Keratinocyte (primary cell): Measurements from ENCODE around the gene PDCD6IP. TPM values are rescaled to one million over a fixed set of nuclear protein-coding genes. Genes with fewer than 3 reads are reported as not detected.
A peak's percentile ranks its signal among the peaks of the same experiment; 100 is the strongest.

ENCODE experiments used
- DNase-seq: peaks from one replicate; pipeline ENCODE4 v3.0.0-alpha.2; 2011; ENCODE audit warnings: low read depth, missing footprints, low spot score
- FAIRE-seq: peaks from 2 replicates; lab custom pipeline; 2011; peaks lifted over from hg19 to GRCh38; lab: Jason Lieb, UNC
- H2AFZ ChIP-seq: 2 replicates; pipeline ENCODE4 v1.6.0; 2012; ENCODE audit warnings: low read length, control low read depth, inconsistent platforms; ENCODE audit not compliant: control insufficient read depth
- H3K27ac ChIP-seq: 2 replicates; pipeline ENCODE4 v1.5.1; 2011; ENCODE audit warnings: low read length; ENCODE audit not compliant: control insufficient read depth, insufficient read depth
- H3K27me3 ChIP-seq: 3 replicates; pipeline ENCODE4 v1.6.0; 2011; ENCODE audit warnings: low read length; ENCODE audit not compliant: control insufficient read depth, insufficient read depth; ENCODE audit errors: extremely low read depth
- H3K36me3 ChIP-seq, 2 experiments: 2 replicates in 1 of 2; 3 replicates in 1 of 2; pipeline ENCODE4 v1.5.1; 2011; ENCODE audit warnings: low read length in 2 of 2, mild to moderate bottlenecking in 1 of 2; ENCODE audit not compliant: control insufficient read depth in 2 of 2, insufficient read depth in 2 of 2; ENCODE audit errors: extremely low read depth in 1 of 2
- H3K4me1 ChIP-seq: 3 replicates; pipeline ENCODE4 v1.5.1; 2011; ENCODE audit warnings: low read length; ENCODE audit not compliant: control insufficient read depth, insufficient read depth; ENCODE audit errors: extremely low read depth
- H3K4me2 ChIP-seq: 3 replicates; pipeline ENCODE4 v1.6.0; 2011; ENCODE audit warnings: low read depth, low read length; ENCODE audit not compliant: control insufficient read depth, insufficient read depth; ENCODE audit errors: extremely low read depth
- H3K4me3 ChIP-seq, 3 experiments: fragments of 200-600 bp in 1 of 3; sonication (generic) in 1 of 3; 2 replicates in 2 of 3; 3 replicates in 1 of 3; pipeline ENCODE4 v1.5.1; 2011 to 2016; ENCODE audit warnings: low read length in 3 of 3, mild to moderate bottlenecking in 3 of 3, control low read depth in 2 of 3, inconsistent platforms in 1 of 3, low read depth in 1 of 3, mixed read lengths in 1 of 3, mixed run types in 1 of 3, moderate library complexity in 1 of 3; ENCODE audit not compliant: control insufficient read depth in 2 of 3, insufficient read depth in 2 of 3; ENCODE audit errors: extremely low read depth in 1 of 3
- H3K79me2 ChIP-seq: 2 replicates; pipeline ENCODE4 v1.6.0; 2012; ENCODE audit warnings: low read length; ENCODE audit not compliant: control insufficient read depth, insufficient read depth
- H3K9ac ChIP-seq: 3 replicates; pipeline ENCODE4 v1.6.0; 2011; ENCODE audit warnings: low read length; ENCODE audit not compliant: control insufficient read depth, insufficient read depth; ENCODE audit errors: extremely low read depth
- H3K9me1 ChIP-seq: 3 replicates; pipeline ENCODE4 v1.6.0; 2011; ENCODE audit warnings: low read length; ENCODE audit not compliant: control insufficient read depth, insufficient read depth; ENCODE audit errors: extremely low read depth
- H3K9me3 ChIP-seq: 2 replicates; pipeline ENCODE4 v1.5.1; 2012; ENCODE audit warnings: low read depth, low read length; ENCODE audit not compliant: control insufficient read depth
- H4K20me1 ChIP-seq: 3 replicates; pipeline ENCODE4 v1.6.0; 2011; ENCODE audit warnings: low read length; ENCODE audit not compliant: control insufficient read depth, insufficient read depth; ENCODE audit errors: extremely low read depth
- EZH2 ChIP-seq: IDR thresholded peaks from one replicate; pipeline ENCODE4 v1.6.1; 2012; ENCODE audit warnings: inconsistent platforms, mild to moderate bottlenecking, low read length, moderate library complexity
- dilution Hi-C: fragments of 300-500 bp; cut with MboI; formaldehyde crosslinking; loops from one replicate; pipeline ENCODE4 v1.7.0; 2020; ENCODE audit warnings: low sequenced_read_pairs; ENCODE audit not compliant: extremely low pct_ligation_motif_present
- polyA plus RNA-seq, 5 experiments: library from polyadenylated mRNA; depleted of rRNA in 3 of 5; stranded (reverse) in 3 of 5; stranded (forward) in 1 of 5; unstranded in 1 of 5; fragments of >200 nt; gene quantifications; 1 replicate in 1 of 5; 2 replicates in 3 of 5; 3 replicates in 1 of 5; pipeline versions ENCODE4 v1.2.1 to v1.2.3, GENCODE V29; 2011 to 2012; ENCODE audit warnings: missing spikeins in 2 of 5, low read depth in 1 of 5, low replicate concordance in 1 of 5
- TF ChIP-seq, protein P1 (sequence below), 3 experiments: IDR thresholded peaks in 1 of 3; conservative IDR thresholded peaks in 1 of 3; optimal IDR thresholded peaks in 1 of 3; 2 replicates in 2 of 3; 3 replicates in 1 of 3; pipeline versions ENCODE3 to v1.5.1; 2011; ENCODE audit warnings: low read length in 3 of 3, mild to moderate bottlenecking in 3 of 3, moderate library complexity in 2 of 3, control low read depth in 1 of 3, inconsistent platforms in 1 of 3; ENCODE audit not compliant: insufficient read depth in 2 of 3; ENCODE audit errors: extremely low read depth in 1 of 3

Gene PDCD6IP
- polyA plus RNA-seq, 1 donor (not counting 4 experiments of a cell fraction or from before 2014, with no cell fraction given): 183 TPM

DNA sequence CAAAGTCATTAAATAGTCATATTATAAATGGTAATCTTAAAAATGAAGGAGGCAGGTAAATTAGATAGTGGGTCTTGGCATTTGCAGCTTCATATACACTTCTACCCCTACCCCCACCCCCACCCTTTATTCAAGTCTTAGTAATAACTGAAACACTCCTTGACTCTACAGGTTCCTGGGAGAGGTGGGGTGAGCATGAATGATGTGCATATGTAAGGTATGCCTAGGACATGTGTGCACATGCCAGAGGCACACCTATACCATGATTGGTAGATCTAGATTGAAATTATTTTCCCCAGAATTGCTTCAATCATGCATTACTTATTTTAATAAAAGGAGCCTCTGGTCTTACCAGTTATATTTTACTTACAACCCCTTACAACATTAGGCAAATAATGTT lies 40.1 kb upstream of the PDCD6IP start:
- Histone ChIP-seq H3K4me1 (peaks cover 8% of the 10 kb centered on the region), H3K9me3 (peaks cover 4% of the 10 kb centered on the region), H3K4me2 (peak overlapping the region; percentile 47), H3K9ac (peak overlapping the region; percentile 56), H3K27me3 (no peaks in the 10 kb centered on the region), H3K9me1 (no peaks in the 10 kb centered on the region), H3K79me2 (no peaks in the 10 kb centered on the region), H3K4me3 (peak overlapping the region in 1 of 3 experiments; percentile 21), H3K27ac (peak overlapping the region; percentile 93), H2AFZ (peak overlapping the region; percentile 97), H4K20me1 (no peaks in the 10 kb centered on the region), H3K36me3 (no peaks in the 10 kb centered on the region)
- no peak for FAIRE-seq
- peak; percentile 86 for DNase-seq
- dilution Hi-C loops: no loop called here
- TF ChIP-seq, protein P1, sequence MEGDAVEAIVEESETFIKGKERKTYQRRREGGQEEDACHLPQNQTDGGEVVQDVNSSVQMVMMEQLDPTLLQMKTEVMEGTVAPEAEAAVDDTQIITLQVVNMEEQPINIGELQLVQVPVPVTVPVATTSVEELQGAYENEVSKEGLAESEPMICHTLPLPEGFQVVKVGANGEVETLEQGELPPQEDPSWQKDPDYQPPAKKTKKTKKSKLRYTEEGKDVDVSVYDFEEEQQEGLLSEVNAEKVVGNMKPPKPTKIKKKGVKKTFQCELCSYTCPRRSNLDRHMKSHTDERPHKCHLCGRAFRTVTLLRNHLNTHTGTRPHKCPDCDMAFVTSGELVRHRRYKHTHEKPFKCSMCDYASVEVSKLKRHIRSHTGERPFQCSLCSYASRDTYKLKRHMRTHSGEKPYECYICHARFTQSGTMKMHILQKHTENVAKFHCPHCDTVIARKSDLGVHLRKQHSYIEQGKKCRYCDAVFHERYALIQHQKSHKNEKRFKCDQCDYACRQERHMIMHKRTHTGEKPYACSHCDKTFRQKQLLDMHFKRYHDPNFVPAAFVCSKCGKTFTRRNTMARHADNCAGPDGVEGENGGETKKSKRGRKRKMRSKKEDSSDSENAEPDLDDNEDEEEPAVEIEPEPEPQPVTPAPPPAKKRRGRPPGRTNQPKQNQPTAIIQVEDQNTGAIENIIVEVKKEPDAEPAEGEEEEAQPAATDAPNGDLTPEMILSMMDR (optimal IDR thresholded peaks at IDR 0.05 in 1 of 3, IDR thresholded peaks at IDR 0.05 in 1 of 3, conservative IDR thresholded peaks at IDR 0.05 in 1 of 3; ENCODE audit: extremely low read depth in 1 of 3, insufficient read depth in 2 of 3, low read length in 3 of 3): no peak
- no peak for TF ChIP-seq EZH2

DNA sequence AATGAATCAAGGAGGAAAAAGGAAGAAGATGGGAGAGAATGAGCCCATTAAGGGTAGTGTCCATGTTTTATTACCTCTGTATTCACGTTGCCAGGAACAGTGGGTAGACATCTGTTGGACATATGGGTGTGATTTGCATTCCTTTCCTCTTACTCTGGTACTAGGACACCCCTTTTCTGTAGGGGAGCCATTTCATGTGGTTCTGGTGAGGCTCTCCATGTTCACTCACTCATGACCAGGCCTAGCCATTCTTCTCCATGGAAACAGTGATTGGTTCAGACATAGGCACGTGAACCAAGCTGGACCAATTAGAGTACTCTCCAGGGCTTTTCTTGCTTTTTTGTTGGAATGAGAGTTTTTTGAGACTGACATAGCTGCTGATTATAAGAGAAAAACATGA lies 39.6 kb upstream of the PDCD6IP start:
- Histone ChIP-seq H3K27ac (peak overlapping the region; percentile 93), H4K20me1 (no peaks in the 10 kb centered on the region), H3K9me3 (peaks cover 4% of the 10 kb centered on the region), H3K9me1 (no peaks in the 10 kb centered on the region), H3K4me1 (peaks cover 8% of the 10 kb centered on the region), H3K9ac (peak overlapping the region; percentile 56), H3K27me3 (no peaks in the 10 kb centered on the region), H2AFZ (peak overlapping the region; percentile 97), H3K36me3 (no peaks in the 10 kb centered on the region), H3K79me2 (no peaks in the 10 kb centered on the region), H3K4me2 (peak overlapping the region; percentile 47), H3K4me3 (peak overlapping the region in 1 of 3 experiments; percentile 25)
- DNase-seq (peak; percentile 66), FAIRE-seq (peak; percentile 97)
- TF ChIP-seq, protein P1 (optimal IDR thresholded peaks at IDR 0.05 in 1 of 3, IDR thresholded peaks at IDR 0.05 in 1 of 3, conservative IDR thresholded peaks at IDR 0.05 in 1 of 3; ENCODE audit: extremely low read depth in 1 of 3, insufficient read depth in 2 of 3, low read length in 3 of 3): no peak
- TF ChIP-seq EZH2: no peak
- dilution Hi-C loops: no loop called here
